ENCODE measurements around the gene FAM53C.
A peak's percentile ranks its signal among the peaks of the same experiment; 100 is the strongest.

Gene FAM53C

GRCh38 chr5:138354926-138355378 lies 16.9 kb downstream of the FAM53C start:
- no peak for TF ChIP-seq ISL1 (CRISPR knock-in tag; IDR thresholded peaks at IDR 0.05)
- peak; percentile 60 for ATAC-seq

DNA sequence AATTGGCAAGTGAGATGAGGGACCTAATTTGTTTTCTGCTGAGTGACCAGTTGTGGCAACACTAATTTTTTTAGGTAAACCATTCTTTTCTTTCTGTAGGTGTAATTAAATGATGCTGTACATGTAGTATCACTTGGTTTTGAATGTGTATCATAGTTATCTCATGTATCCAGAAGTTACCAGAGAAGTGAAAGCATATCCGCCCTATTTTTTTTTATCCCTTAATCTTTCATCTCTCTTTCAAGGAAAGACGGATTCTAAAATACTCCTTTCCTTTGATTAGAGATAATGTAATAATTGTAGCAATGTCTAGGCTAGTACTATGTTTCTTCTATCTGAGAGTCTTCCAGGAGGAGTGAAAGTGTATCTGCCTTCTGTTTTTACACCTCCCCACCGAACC lies 21.6 kb downstream of the FAM53C start:
- ATAC-seq: no peak
- TF ChIP-seq RARB (CRISPR knock-in tag; IDR thresholded peaks at IDR 0.05) (no peak), PPARA (CRISPR knock-in tag; IDR thresholded peaks at IDR 0.05; ENCODE audit: borderline replicate concordance) (no peak), TCF4 (CRISPR knock-in tag; IDR thresholded peaks at IDR 0.05; ENCODE audit: borderline replicate concordance) (no peak)

- TF ChIP-seq RARB (CRISPR knock-in tag; IDR thresholded peaks at IDR 0.05) (no peak), ZFP30 (CRISPR knock-in tag; IDR thresholded peaks at IDR 0.05) (no peak), CSRNP3 (CRISPR knock-in tag; IDR thresholded peaks at IDR 0.05) (no peak), ZNF565 (CRISPR knock-in tag; conservative IDR thresholded peaks at IDR 0.05; ENCODE audit: low read depth) (no peak), ISL1 (CRISPR knock-in tag; IDR thresholded peaks at IDR 0.05) (no peak), GLIS3 (CRISPR knock-in tag; IDR thresholded peaks at IDR 0.05) (no peak), TOX (CRISPR knock-in tag; IDR thresholded peaks at IDR 0.05; ENCODE audit: borderline replicate concordance) (no peak), SNAI2 (CRISPR knock-in tag; IDR thresholded peaks at IDR 0.05) (no peak), ZNF8 (CRISPR knock-in tag; IDR thresholded peaks at IDR 0.05) (no peak), CSDC2 (CRISPR knock-in tag; IDR thresholded peaks at IDR 0.05) (no peak), ZC3H10 (CRISPR knock-in tag; IDR thresholded peaks at IDR 0.05) (no peak), ZFP3 (CRISPR knock-in tag; IDR thresholded peaks at IDR 0.05) (no peak), TCF4 (CRISPR knock-in tag; IDR thresholded peaks at IDR 0.05; ENCODE audit: borderline replicate concordance) (no peak), ARNTL (CRISPR knock-in tag; IDR thresholded peaks at IDR 0.05; ENCODE audit: borderline replicate concordance, low read depth) (no peak), BACH2 (CRISPR knock-in tag; IDR thresholded peaks at IDR 0.05; ENCODE audit: borderline replicate concordance) (no peak), PATZ1 (CRISPR knock-in tag; IDR thresholded peaks at IDR 0.05; ENCODE audit: borderline replicate concordance) (no peak), PPARA (CRISPR knock-in tag; IDR thresholded peaks at IDR 0.05; ENCODE audit: borderline replicate concordance) (no peak), ESRRG (CRISPR knock-in tag; IDR thresholded peaks at IDR 0.05) (no peak)
- TF ChIP-seq, protein P1, sequence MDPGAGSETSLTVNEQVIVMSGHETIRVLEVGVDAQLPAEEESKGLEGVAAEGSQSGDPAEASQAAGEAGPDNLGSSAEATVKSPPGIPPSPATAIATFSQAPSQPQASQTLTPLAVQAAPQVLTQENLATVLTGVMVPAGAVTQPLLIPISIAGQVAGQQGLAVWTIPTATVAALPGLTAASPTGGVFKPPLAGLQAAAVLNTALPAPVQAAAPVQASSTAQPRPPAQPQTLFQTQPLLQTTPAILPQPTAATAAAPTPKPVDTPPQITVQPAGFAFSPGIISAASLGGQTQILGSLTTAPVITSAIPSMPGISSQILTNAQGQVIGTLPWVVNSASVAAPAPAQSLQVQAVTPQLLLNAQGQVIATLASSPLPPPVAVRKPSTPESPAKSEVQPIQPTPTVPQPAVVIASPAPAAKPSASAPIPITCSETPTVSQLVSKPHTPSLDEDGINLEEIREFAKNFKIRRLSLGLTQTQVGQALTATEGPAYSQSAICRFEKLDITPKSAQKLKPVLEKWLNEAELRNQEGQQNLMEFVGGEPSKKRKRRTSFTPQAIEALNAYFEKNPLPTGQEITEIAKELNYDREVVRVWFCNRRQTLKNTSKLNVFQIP (CRISPR knock-in tag; IDR thresholded peaks at IDR 0.05; ENCODE audit: borderline replicate concordance, low read depth): no peak
- TF ChIP-seq, protein P2, sequence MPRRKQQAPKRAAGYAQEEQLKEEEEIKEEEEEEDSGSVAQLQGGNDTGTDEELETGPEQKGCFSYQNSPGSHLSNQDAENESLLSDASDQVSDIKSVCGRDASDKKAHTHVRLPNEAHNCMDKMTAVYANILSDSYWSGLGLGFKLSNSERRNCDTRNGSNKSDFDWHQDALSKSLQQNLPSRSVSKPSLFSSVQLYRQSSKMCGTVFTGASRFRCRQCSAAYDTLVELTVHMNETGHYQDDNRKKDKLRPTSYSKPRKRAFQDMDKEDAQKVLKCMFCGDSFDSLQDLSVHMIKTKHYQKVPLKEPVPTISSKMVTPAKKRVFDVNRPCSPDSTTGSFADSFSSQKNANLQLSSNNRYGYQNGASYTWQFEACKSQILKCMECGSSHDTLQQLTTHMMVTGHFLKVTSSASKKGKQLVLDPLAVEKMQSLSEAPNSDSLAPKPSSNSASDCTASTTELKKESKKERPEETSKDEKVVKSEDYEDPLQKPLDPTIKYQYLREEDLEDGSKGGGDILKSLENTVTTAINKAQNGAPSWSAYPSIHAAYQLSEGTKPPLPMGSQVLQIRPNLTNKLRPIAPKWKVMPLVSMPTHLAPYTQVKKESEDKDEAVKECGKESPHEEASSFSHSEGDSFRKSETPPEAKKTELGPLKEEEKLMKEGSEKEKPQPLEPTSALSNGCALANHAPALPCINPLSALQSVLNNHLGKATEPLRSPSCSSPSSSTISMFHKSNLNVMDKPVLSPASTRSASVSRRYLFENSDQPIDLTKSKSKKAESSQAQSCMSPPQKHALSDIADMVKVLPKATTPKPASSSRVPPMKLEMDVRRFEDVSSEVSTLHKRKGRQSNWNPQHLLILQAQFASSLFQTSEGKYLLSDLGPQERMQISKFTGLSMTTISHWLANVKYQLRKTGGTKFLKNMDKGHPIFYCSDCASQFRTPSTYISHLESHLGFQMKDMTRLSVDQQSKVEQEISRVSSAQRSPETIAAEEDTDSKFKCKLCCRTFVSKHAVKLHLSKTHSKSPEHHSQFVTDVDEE (CRISPR knock-in tag; IDR thresholded peaks at IDR 0.05): no peak
- ATAC-seq: no peak
These were observed 22.9 kb downstream of the FAM53C start for GRCh38 chr5:138360941-138361452.

DNA sequence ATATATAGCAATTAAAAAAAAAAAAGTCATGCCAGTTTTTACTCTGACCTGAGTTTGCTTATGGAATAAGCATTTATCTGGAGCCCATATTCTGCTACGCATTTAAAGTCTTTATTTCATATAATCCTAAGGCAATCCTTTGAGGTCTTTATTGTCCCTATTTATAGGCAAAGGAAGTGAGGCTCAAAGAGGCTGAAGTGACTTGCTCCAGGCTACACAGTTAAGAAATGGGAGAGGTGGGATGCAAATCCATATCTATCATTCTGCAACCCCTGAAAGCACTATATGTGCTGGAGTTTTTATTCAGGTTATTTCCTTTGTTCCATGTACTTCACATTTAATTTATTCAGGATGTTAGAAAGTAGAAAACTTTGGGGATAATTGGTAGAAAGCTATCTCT lies 26.5 kb downstream of the FAM53C start:
- no peak for TF ChIP-seq GLIS3 (CRISPR knock-in tag; IDR thresholded peaks at IDR 0.05)
- TF ChIP-seq ZC3H10 (CRISPR knock-in tag; IDR thresholded peaks at IDR 0.05): no peak
- no peak for TF ChIP-seq PATZ1 (CRISPR knock-in tag; IDR thresholded peaks at IDR 0.05; ENCODE audit: borderline replicate concordance)
- TF ChIP-seq ZNF70 (CRISPR knock-in tag; IDR thresholded peaks at IDR 0.05): no peak
- TF ChIP-seq ZFP30 (CRISPR knock-in tag; IDR thresholded peaks at IDR 0.05): no peak
- TF ChIP-seq SNAI2 (CRISPR knock-in tag; IDR thresholded peaks at IDR 0.05): no peak
- TF ChIP-seq, protein P2 (CRISPR knock-in tag; IDR thresholded peaks at IDR 0.05): no peak
- TF ChIP-seq TCF4 (CRISPR knock-in tag; IDR thresholded peaks at IDR 0.05; ENCODE audit: borderline replicate concordance): no peak
- no peak for TF ChIP-seq ZNF8 (CRISPR knock-in tag; IDR thresholded peaks at IDR 0.05)
- no peak for TF ChIP-seq CSRNP3 (CRISPR knock-in tag; IDR thresholded peaks at IDR 0.05)
- no peak for TF ChIP-seq ZNF565 (CRISPR knock-in tag; conservative IDR thresholded peaks at IDR 0.05; ENCODE audit: low read depth)
- no peak for TF ChIP-seq ESRRG (CRISPR knock-in tag; IDR thresholded peaks at IDR 0.05)
- ATAC-seq: no peak

Data from SK-N-SH treated with all-trans-retinoic acid at 6 μM for 48 hours (cell line).